ENCODE measurements around the gene AP1B1. TPM values are rescaled to one million over a fixed set of nuclear protein-coding genes. Genes with fewer than 3 reads are reported as not detected.

The AP1B1 gene
- total and polyA plus RNA-seq, 2 donors (not counting 1 experiment from before 2014, with no cell fraction given) = 139 to 174 TPM

- POLR2A ChIA-PET = no interaction called here
- CTCF ChIA-PET = no interaction called here
- Histone ChIP-seq H3K27me3 (replicated peaks in 1 of 4; ENCODE audit: control extremely low read depth in 1 of 4, control insufficient read depth in 3 of 4, insufficient read depth in 4 of 4, low read length in 3 of 4) (peaks cover 0 to 74% (median 36%) of the 10 kb centered on the region in 4 experiments), H3K27ac (ENCODE audit: low read length in 2 of 2) (no peak overlapping the region), H3K4me1 (ENCODE audit: control insufficient read depth in 2 of 2, insufficient read depth in 2 of 2, low read length in 2 of 2) (peaks cover 34 to 47% of the 10 kb centered on the region in 2 donors), H3K9ac (ENCODE audit: low read length) (no peak overlapping the region), H2AFZ (ENCODE audit: insufficient read depth, low read depth, low read length, poor library complexity, severe bottlenecking) (no peak overlapping the region), H3K79me2 (ENCODE audit: control insufficient read depth, insufficient read depth, low read length) (peaks cover 2% of the 10 kb centered on the region), H3K4me2 (replicated peaks; ENCODE audit: low read depth, low read length, poor library complexity, severe bottlenecking) (no peak overlapping the region), H4K20me1 (ENCODE audit: control insufficient read depth, insufficient read depth, low read length, poor library complexity, severe bottlenecking) (peaks cover 4% of the 10 kb centered on the region), H3K36me3 (replicated peaks in 1 of 2; ENCODE audit: control extremely low read depth in 1 of 2, control insufficient read depth in 1 of 2, extremely low read depth in 1 of 2, insufficient read depth in 2 of 2, low read length in 1 of 2) (no peaks in the 10 kb centered on the region), H3K9me3 (ENCODE audit: control extremely low read depth in 1 of 3, control insufficient read depth in 2 of 3, insufficient read depth in 1 of 3, low read length in 2 of 3) (peaks cover 0 to 33% (median 0%) of the 10 kb centered on the region in 3 donors), H3K4me3 (ENCODE audit: control extremely low read depth in 1 of 5, extremely low read depth in 1 of 5, insufficient read depth in 1 of 5, low read depth in 2 of 5, low read length in 4 of 5) (no peak overlapping the region)
- 91% methylated on average over 12 of the region's 21 CpGs for WGBS (ENCODE audit: insufficient coverage)
- TF ChIP-seq EZH2 (IDR thresholded peaks at IDR 0.05; ENCODE audit: borderline replicate concordance, insufficient read depth, low read depth, low read length, poor library complexity, severe bottlenecking) (no peak), CTCF (IDR thresholded peaks at IDR 0.05) (no peak)
- Mint-ChIP-seq H3K27me3 (peaks cover 43% of the 10 kb centered on the region), H3K4me1 (peaks cover 37% of the 10 kb centered on the region), H3K27ac (no peak overlapping the region), H3K4me3 (no peak overlapping the region), H3K9me3 (ENCODE audit: insufficient read depth) (no peaks in the 10 kb centered on the region)
- intact Hi-C loops (cut with micrococcal nuclease) = no loop called here
- no peak for ATAC-seq (ENCODE audit: low read depth)
- DNase-seq = no peak
Observed at GRCh38 chr22:29309332-29310064, 78.9 kb downstream of the AP1B1 start.

GRCh38 chr22:29308791-29309262, 79.5 kb downstream of the AP1B1 start:
- intact Hi-C loops (cut with micrococcal nuclease) = no loop called here
- peaks cover 41% of the 10 kb centered on the region for H3K27me3 Mint-ChIP-seq
- no peak overlapping the region for H3K9ac ChIP-seq (ENCODE audit: low read length)
- peaks cover 2% of the 10 kb centered on the region for H3K79me2 ChIP-seq (ENCODE audit: control insufficient read depth, insufficient read depth, low read length)
- no peaks in the 10 kb centered on the region for H3K36me3 ChIP-seq (replicated peaks in 1 of 2; ENCODE audit: control extremely low read depth in 1 of 2, control insufficient read depth in 1 of 2, extremely low read depth in 1 of 2, insufficient read depth in 2 of 2, low read length in 1 of 2)
- H3K4me3 Mint-ChIP-seq = no peak overlapping the region
- POLR2A ChIA-PET = no interaction called here
- peaks cover 4% of the 10 kb centered on the region for H4K20me1 ChIP-seq (ENCODE audit: control insufficient read depth, insufficient read depth, low read length, poor library complexity, severe bottlenecking)
- H3K9me3 ChIP-seq (ENCODE audit: control extremely low read depth in 1 of 3, control insufficient read depth in 2 of 3, insufficient read depth in 1 of 3, low read length in 2 of 3) = peaks cover 0 to 27% (median 0%) of the 10 kb centered on the region in 3 donors
- no peak overlapping the region for H2AFZ ChIP-seq (ENCODE audit: insufficient read depth, low read depth, low read length, poor library complexity, severe bottlenecking)
- ATAC-seq (ENCODE audit: low read depth) (no peak), DNase-seq (no peak)
- H3K9me3 Mint-ChIP-seq (ENCODE audit: insufficient read depth) = no peaks in the 10 kb centered on the region
- 79% methylated on average over 13 of the region's 13 CpGs for WGBS (ENCODE audit: insufficient coverage)
- no peak overlapping the region for H3K4me3 ChIP-seq (ENCODE audit: control extremely low read depth in 1 of 5, extremely low read depth in 1 of 5, insufficient read depth in 1 of 5, low read depth in 2 of 5, low read length in 4 of 5)
- H3K4me1 ChIP-seq (ENCODE audit: control insufficient read depth in 2 of 2, insufficient read depth in 2 of 2, low read length in 2 of 2) = peaks cover 27 to 40% of the 10 kb centered on the region in 2 donors
- H3K27ac Mint-ChIP-seq = no peak overlapping the region
- H3K27me3 ChIP-seq (replicated peaks in 1 of 4; ENCODE audit: control extremely low read depth in 1 of 4, control insufficient read depth in 3 of 4, insufficient read depth in 4 of 4, low read length in 3 of 4) = peaks cover 0 to 68% (median 30%) of the 10 kb centered on the region in 4 experiments
- TF ChIP-seq CTCF (IDR thresholded peaks at IDR 0.05) (no peak), EZH2 (IDR thresholded peaks at IDR 0.05; ENCODE audit: borderline replicate concordance, insufficient read depth, low read depth, low read length, poor library complexity, severe bottlenecking) (no peak)
- H3K27ac ChIP-seq (ENCODE audit: low read length in 2 of 2) = no peak overlapping the region
- no peak overlapping the region for H3K4me2 ChIP-seq (replicated peaks; ENCODE audit: low read depth, low read length, poor library complexity, severe bottlenecking)
- peaks cover 34% of the 10 kb centered on the region for H3K4me1 Mint-ChIP-seq
- CTCF ChIA-PET = no interaction called here

Measured in B cell (primary cell).